SU-DHL-6 (cell line): Measurements from ENCODE around the gene ACAP3.

Experiments
- CTCF ChIP-seq: fragments of 200-600 bp; sonication (generic); IDR thresholded peaks from one replicate; pipeline ENCODE4 v1.5.1; 2017; ENCODE audit warnings: antibody characterized with exemption, mild to moderate bottlenecking, low read length, moderate library complexity; ENCODE audit not compliant: insufficient read depth, poor library complexity, severe bottlenecking
- EZH2phosphoT487 ChIP-seq: fragments of 200-600 bp; sonication (generic), shearing (Covaris generic); conservative IDR thresholded peaks from 2 replicates; pipeline ENCODE4 v1.6.1; 2018; ENCODE audit warnings: mild to moderate bottlenecking, antibody characterized with exemption, low read length, moderate library complexity, mixed read lengths

DNA sequence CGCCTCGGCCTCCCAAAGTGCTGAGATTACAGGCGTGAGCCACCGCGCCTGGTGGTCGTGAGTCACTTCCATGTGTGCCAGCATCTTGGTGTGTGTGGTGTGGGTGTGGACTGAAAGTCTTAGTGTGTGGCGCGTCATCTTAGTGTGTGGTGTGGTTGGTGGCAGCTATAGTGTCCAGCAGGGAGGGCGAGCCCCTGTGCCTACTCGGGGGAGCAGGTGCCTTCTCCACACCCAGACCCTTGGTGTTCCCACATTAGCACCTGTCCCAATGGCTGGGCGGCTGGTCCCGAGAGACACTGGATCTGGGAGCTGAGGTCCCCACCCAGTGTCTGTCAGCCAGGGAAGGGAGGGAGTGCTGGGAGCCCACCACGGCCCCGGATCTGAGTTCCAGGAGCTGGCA lies 24.7 kb downstream of the ACAP3 start:
- TF ChIP-seq CTCF = no peak
- no peak for TF ChIP-seq EZH2phosphoT487
